NCI-H187 (cell line): ENCODE results near the gene HYAL3.
A peak's percentile ranks its signal among the peaks of the same experiment; 100 is the strongest.

Experiments used
- DNase-seq, 2 experiments: peaks; one replicate each; lab custom pipeline; 2025; lab: John Stamatoyannopoulos, UW

Gene HYAL3

DNA sequence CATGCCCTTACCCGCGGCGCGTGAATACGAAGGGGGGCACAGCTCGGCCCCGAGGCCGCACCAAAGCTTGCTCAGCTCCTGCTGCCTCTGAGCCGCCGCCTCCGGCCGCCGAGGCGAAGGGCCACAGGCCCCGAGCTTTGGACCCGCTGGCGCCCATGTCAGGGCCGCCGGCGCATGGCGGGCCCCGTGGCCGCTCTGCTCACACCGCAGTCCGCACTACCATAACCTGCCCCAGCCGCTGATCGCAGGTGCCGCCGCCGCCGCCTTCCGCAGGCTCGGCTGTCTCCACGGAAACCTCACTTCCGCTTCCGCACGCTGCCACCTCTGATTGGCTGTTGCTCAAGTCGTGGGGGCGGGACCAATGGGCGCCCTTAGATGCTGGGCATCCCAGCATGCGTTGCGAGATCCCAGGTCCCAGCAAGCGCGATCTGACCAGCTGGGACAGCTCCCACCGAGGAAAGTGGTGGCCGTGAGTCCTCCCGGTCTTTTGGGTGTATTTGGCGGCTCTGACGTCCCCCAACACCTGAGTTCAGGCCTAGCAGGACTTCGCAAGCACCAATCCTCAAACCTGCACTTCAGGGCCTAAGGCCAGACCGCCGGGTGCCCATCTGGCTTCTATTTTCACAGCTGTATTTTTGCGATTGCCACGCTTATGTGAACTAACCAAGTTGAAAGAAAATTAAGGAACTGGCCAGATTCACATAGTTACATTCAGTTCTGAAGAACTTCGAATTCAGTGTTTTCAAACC is 28.9 kb upstream of the HYAL3 start, which contains the start of gene TUSC2:
TUSC2 (minus strand) TSS at position 281 of the 749 bp plus-strand sequence; CDS start at position 157, 124 bp downstream.
- peak; percentile 80 to 89 for DNase-seq

DNA sequence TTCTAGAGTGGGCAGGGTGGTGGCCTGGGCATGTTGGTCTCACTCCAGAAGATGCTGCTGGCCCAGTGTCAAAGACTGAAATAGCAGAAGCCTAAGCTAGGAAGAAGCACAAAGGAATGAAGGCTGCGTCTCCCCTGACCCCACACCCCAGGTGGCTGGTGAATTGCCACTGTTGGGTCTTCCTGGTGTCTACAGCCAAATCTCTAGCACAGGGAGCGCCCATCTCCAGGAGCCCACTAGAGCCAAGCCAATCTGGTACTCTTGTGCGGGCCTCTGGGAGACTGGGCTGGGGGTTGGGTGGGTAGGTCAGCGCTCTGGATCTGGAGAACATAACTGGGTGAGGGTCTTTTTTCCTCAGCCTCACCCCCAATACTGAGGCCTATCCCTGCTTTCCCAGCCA is 27.9 kb upstream of the HYAL3 start:
- DNase-seq = no peak

DNA sequence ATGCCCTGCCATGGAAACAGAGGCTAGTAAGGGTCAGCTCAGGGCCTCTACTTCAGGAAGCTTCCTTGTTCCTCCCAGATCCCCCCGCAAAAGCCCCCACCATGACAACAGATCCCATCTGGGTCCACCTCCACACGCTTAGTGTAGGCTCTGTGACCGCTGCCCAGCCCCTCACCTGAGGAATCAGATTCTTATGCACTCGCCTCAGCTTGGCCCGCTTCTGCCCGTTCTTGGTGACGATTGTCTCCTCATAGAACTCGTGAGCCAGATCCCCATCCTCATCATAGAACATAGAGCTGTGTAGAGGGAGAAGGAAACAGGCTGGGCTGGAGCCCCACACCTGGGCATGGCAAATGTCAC is 27.0 kb upstream of the HYAL3 start:
- no peak for DNase-seq

DNA sequence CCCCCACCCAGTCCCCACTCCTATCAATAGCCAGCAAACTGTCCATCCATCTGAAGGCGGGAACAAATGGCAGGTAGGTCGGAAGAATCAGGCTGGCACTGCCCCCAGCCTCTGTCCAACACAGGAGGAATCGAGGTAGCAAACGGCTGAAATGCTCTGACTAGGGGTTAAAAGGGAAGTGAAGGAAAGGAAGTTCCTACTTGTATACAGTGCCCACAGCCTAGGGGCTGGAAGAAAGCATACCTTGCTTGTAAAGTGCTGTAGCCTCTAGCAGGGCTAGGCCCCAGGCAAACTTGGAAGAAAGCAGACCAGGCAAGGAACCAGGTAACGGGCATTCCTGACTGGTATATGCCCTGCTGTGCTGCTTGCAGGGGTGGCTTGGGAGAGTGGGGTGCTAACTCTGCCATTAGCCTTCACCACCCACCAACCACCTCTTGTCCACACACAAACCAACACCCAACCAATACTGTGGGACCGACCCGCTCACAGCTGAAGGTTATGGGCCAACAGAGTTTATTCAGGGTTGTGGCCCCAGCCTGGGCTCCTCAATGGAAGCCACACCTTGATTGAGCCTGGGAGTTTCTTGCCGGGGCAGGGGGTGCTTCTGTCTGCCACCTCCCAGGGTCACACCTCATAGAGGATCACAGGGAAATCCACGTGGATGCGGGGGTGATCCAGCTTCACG is 26.4 kb upstream of the HYAL3 start:
- DNase-seq = no peak

DNA sequence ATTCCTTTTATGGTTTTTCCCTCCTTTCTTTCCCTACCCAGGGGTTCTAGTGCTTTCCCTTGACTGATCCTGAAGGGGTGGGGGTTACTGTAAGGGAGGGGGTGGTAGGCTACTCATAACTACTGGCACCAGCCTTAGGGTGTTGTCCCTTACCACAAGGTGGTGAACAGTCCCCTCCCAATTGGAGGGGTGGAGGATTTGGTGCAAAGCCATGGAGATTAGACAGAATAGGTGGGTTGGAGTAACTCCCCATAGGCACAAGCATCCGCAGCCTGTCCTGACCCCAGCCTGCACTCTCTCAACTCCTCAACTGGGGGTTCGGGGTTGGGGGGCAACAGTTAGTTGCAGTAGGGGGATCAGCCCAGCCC is 25.9 kb upstream of the HYAL3 start:
- DNase-seq = no peak

DNA sequence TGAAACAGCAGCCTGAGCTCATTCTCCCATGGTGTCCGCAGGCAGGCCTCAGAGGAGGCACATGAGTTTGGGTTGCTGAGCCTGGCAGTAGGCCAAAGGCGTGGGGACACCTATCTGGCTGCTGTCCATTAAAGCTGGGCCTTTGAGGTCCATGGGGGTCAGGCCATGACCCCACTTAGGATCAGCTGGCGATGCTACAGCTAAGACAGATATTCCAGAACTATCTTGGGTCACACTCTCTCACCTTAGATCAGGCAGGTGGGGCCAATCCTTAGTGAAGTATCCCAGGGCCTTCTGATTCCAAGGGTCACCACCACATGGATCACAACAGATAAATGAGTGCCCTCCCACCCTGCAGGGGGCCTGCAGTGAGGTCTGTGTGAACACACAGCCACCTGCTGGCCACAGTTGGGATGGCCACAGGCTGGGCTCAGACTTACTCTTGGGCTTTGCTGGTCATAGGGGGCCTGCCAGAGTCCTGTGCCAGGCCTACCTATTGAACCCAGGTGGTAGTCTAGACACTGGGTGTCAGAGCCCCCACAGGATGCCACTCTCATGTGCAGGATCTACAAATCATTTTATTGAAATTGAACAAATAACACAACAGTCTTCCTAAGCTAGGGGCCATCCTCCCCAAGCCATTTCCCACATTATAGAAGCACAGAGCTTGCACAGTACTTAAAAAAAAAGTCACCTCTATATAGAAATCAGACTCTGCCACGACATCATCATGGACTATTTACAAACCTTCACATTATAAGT is 25.3 kb upstream of the HYAL3 start:
- DNase-seq = peak in 1 of 2 experiments; percentile 8

DNA sequence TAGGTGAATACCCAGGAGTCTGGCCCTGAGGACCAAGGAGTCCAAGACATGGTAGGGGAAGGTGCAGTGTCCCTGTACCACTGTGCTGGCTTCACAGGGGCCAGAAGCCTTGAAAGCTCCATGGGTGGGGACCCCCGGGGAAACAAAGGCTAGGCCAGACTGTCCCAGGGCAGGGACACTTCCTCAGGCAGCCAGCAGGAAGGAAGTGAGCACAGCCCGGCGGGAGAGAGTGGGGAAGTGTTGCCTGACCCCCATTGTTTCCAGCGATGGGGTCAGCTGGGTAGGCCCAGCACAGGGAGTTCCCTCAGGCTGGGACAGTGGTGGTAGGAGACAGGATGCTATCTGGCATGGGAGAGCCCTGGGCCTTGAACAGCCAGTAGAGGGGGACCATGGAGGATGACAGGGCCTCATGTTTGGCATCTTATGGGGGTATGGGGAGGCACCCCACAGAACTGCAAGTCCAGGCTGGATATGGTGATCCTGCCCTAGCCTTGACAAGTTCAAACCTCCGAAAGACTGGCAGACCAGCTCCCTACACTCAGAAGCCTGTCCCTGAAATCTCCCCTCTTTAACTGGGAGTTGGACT is 24.5 kb upstream of the HYAL3 start:
- no peak for DNase-seq

DNA sequence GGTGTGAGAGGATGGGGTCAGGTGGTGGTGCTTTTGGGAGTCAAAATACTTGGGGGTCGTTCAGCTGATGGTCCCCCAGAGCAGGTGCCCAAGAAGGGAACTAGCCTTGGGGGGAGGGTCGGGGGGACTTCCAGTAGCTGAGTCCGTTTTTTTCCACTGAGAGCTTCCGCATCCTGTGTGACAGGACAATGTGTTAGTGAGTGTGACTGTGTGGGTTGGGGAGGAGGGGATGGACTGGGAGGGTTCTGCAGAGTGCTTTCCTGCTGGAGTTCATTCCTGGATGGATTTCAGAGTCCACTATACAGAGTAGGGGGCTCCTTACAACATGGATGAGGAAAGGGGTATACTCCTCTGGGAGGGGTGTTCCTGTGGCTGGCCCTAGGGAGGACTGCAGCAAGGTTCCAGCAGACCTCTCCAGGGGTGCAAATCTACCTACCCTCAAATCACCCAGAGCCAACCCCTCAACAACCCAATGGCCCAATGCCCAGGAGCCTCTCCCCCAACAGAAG is 23.9 kb upstream of the HYAL3 start:
- no peak for DNase-seq

DNA sequence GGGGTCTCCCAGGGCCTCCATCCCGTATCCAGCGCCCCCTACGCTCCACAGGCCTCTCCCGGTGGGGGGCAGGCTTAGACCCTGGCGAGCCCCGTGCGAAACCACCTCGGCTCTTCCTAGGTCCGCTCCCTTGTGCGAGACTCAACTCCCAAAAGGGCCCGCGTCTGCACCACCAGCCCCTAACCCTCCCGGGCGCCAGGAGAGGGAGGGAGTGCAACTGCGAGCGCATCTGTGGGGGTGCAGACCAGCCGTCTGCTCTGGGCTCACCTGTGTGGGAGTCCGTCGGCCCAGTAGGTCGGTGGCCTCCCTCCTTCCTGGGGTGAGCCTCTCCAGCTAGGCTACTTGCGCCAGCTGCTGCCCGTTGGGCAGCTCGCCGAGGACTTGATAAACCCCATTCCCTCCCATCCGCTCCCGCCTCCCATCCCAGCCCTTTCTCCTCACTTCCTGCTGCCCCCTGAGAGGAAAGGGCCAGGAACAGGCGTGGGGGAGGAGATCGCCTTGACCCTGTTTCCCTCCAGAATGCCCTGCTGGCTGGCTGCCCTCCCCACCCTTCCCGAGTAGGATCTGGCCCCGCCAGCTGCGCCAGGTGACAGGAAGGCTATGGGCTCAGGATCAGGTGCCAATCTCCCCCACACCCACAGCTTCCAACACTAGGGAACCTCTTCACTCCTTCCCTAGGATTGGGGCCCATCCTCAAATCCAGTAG is 23.3 kb upstream of the HYAL3 start, which contains the start of gene HYAL2:
HYAL2 (minus strand) TSS at position 360 of the 706 bp plus-strand sequence. CDS start 2,256 bp downstream, outside the sequence.
- no peak for DNase-seq

DNA sequence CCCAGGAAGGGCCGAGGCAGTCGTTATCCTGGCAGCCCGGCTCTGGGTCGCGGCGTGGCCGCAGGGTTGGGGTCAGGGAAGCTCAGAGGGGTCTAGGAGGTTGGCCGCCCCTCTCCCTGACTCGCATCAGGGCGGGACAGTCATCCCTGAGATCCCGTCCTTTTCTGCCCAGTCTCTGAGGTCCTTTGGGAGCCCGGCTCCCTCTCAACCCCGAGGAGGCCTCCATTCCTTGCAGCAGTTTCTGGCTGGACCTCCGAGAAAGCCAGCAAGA is 22.8 kb upstream of the HYAL3 start:
- DNase-seq = no peak

DNA sequence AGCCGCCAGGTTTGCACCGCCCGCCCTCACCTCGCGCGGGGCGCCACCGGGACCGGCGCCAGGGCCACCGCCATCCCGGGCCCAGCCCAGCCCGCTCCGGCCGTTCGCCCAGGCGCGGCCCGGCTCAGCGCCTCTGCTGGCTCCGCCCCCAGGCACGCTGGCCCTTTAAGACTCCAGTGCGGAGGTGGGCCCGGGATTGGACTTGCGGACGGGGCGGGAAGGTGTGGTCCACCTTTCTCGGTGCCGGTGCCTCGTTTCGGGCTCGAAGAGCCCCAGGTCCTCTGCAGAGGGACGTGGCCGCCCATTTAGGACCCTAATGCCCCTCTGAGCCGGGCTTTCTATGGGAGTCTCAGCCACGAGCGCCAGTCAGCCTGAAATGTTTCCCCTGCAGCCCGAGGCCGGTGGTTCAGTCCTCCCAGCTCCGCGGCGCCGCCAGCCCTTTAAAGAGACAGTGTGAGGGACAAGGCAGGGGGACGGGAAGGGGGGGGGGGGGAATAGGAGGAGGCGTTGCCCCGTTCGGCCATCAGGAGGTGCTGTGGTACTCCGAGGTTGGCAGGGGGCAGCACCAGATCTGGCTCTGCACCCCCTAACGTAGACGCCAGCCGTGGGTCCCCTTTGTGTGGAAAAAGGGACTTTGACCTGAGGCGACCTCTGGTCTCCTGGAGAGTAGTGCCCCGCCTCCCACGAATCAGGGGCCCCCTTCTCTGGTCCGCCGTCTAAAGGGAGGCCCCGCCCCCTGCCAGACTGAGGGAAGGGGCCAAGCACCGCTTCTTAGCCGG is 22.3 kb upstream of the HYAL3 start:
- DNase-seq = peak; percentile 53 to 64

DNA sequence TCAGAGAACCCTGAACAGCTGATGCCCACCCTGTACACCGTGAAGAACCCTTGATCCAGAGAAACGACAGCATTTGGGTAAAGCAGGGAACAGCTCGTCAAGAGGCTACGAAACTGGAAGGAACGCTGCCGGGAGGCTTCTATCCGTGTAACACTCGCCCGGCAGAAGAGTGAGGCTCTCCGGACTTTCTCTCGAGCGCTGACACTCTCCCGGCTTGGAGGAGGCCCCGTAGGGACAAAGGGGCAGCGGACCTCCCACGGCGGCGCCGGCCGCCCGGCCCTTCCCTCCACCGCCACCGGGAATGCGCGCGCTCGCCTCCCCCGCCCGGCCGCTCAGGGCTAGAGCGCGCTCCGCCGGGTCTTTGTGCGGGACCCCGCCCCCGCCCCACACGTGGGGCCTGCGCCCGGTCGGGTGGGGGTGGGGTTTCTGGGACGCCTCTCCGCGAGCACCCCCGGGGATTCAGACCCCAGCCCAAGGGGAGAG is 21.7 kb upstream of the HYAL3 start:
- DNase-seq = peak; percentile 42 to 44

DNA sequence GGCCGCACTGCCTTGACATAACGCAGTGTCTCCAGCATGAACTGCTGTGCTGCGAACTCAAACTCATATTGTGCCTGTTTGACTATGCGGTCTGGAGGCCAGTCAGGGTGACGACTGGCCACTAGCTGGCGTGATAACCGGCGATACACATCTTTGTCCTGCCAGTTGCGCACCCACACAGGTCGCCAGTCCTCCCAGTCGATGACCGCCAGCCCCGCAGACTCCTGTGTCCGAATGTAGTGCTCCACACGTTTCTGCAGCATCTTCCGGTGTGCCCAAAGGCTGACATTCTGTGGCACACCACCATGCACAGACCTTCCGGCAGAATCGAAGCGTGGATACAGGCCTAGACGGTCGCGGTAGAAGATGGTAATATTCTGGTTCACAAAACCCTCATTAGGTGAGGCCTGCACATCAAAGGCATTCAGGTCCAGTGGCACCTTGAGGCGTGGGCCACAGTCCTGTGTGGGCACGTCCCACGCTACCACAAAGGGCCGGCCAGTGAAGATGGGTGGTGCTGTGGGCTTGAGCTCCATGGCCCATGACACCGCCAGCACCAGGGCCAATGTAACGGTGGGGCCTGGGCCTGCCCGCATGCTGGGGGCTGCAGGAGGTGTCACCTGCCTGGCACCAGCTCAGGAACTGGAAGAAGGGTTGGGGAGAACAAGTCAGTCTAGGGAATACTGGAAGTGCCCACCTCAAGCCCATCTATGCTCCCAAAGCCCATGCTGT is 20.9 kb upstream of the HYAL3 start:
- no peak for DNase-seq

DNA sequence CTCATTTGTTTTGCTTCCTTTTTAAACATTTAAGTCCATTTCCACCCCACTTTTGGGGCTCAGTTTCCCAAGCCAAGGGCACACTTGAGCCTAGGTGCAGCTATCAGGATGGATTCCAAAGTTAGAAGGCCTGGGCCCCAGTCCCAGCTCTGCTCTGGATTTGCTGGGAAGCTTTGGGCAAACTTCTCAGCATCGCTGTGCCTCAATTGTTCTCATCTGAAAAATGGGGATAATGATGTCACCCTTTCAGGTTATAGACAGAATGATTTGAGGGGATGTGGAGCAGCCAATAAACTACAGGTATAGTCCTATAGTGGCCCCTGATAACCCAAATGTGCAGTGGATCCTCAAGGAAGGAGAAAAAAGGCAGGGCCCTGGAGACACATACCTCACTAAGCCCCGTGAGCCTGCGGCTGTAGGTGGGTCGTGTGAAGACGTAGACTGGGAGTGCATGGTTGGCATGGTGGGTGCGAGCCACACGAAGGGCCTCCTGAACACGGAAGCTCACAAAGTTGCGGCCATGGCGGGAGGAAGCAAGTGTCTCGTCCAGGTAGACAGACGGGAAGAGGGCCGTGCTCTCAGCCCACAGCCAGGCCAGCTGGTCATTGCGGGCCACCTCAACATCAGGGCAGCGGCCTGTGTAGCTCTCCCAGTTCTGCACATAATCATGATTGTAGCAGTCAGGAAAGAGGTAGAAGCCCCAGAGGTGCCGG is 20.1 kb upstream of the HYAL3 start:
- no peak for DNase-seq

DNA sequence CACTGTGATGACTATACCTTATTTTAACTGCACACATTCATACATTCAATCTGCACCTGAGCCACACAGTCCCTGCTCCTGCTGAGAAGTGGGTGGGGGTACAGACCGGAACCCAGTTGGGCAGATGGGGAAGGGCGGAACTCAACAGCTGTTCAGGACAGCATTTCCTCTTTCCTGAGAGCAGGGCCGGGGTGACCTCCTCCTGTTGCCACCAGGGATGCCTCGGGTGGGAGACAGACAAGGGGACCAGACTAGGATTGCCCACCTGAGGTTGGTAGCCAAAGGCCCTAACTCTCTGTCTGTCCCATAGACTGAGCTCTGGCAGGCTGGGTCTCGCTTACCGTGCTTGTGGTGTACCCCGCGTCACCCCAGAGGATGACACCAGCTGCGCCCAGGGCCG is 19.4 kb upstream of the HYAL3 start:
- no peak for DNase-seq

DNA sequence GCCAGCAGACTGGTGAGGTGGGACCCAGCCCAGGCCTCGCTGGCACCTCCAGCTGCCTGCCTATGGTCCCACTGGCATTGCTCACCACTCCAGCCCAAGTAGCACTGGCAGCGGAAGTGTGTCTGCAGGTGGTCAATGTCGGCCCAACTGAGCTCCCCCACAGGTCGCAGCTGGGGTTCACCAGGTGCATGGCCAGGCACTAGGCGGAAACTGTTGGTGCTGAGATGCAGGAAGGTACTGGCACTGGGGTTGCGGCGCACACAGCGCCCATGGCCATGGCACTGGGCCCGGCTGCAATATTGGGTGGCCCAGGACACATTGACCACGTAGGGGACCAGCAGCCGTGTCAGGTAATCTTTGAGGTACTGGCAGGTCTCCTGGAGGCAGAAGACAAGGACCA is 19.0 kb upstream of the HYAL3 start:
- no peak for DNase-seq

DNA sequence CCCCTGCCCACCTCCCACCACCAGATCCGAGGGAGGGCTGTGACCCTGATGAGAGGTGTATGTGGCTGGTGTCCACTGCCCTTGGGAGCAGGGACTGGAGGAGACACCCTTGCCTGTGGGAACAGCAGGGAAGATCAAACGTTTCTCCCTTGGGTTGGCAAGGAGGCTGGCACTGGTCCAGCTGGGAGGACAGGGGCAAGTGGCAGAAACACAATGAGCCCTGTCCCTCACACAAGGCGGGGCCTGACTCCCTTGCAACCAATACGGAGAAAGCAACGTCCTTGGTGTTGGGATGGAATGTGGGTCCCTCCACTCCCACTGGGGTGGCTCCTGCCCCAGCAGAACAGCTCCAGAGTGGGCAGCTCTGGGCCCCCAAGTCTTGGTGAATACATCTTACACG is 18.1 kb upstream of the HYAL3 start:
- DNase-seq = no peak

DNA sequence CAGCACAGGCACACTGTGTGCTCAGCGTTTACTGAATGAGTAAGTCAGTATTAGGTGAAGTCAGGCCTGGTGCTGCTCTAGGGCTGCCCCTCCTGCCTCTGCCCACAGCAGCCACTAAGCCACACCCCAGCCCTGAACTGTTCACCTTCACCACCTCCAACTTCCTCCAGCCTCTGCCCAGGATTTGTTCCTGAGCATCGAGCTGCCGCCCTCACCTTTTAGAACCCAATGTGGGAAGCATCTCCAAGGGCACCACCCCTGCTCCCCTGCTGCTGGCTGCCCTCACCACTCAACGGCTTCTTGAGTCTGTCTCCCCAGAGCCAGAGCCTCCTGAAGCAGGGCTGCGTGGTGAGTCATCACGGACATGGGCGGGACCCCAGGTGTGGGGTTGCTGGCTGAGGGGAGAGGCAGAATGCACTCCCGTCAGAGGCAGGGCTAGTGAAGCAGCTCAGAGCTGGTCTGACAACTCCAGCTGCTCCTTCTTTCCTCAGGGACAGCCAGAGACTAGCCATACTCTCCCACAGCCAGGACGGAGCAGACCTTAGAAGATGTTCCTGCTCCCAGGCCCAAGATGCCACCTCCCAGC is 17.5 kb upstream of the HYAL3 start:
- DNase-seq = peak in 1 of 2 experiments; percentile 11

DNA sequence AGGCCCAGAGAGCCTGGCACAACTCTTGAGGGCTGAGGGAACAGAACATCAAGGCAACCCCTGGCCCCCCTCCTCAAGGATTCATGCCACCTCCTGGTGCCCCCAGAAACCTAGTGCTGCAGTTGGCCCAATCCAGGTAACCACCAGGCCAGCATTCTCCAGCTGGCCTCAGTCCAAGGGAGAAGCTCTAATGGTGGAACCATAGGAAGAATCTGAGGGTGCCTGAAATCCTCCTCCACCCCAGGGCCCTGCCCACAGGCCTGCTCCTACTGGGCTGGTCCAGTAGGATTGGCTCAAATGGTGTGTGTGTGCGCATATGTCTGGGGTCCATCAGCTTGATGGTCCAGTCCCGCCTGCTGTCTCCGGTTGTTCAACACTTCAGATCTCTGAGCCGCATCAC is 15.6 kb upstream of the HYAL3 start:
- DNase-seq = no peak
